SH-SY5Y (cell line): ENCODE results near the gene EID3.

Experiments
- GATA2 ChIP-seq: IDR thresholded peaks from 2 replicates; pipeline ENCODE4 v1.6.1; 2011; ENCODE audit warnings: mild to moderate bottlenecking, low read depth, low read length
- GATA3 ChIP-seq: IDR thresholded peaks from 2 replicates; pipeline ENCODE4 v1.6.1; 2011; ENCODE audit warnings: low read depth, mild to moderate bottlenecking, low read length, moderate library complexity

GRCh38 chr12:104317538-104318210, 14.1 kb downstream of the EID3 start:
- TF ChIP-seq GATA3 (no peak), GATA2 (no peak)
